ENCODE results near the gene COL25A1.

GRCh38 chr4:109078724-109079123, 223.7 kb downstream of the COL25A1 start:
- TF ChIP-seq, protein P1, sequence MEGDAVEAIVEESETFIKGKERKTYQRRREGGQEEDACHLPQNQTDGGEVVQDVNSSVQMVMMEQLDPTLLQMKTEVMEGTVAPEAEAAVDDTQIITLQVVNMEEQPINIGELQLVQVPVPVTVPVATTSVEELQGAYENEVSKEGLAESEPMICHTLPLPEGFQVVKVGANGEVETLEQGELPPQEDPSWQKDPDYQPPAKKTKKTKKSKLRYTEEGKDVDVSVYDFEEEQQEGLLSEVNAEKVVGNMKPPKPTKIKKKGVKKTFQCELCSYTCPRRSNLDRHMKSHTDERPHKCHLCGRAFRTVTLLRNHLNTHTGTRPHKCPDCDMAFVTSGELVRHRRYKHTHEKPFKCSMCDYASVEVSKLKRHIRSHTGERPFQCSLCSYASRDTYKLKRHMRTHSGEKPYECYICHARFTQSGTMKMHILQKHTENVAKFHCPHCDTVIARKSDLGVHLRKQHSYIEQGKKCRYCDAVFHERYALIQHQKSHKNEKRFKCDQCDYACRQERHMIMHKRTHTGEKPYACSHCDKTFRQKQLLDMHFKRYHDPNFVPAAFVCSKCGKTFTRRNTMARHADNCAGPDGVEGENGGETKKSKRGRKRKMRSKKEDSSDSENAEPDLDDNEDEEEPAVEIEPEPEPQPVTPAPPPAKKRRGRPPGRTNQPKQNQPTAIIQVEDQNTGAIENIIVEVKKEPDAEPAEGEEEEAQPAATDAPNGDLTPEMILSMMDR (IDR thresholded peaks at IDR 0.05; ENCODE audit: insufficient read depth, low read depth, low read length): no peak
- no peak for TF ChIP-seq EZH2 (IDR thresholded peaks at IDR 0.05; ENCODE audit: insufficient read depth, low read length)

All from astrocyte (in vitro differentiated cells and primary cell).